Brain pericyte (primary cell): ENCODE measurements around the gene L2HGDH.

Experiments used
- DNase-seq: peaks from one replicate; pipeline ENCODE4 v3.0.0-alpha.2; 2012; ENCODE audit warnings: low read depth, low spot score

Gene L2HGDH

DNA sequence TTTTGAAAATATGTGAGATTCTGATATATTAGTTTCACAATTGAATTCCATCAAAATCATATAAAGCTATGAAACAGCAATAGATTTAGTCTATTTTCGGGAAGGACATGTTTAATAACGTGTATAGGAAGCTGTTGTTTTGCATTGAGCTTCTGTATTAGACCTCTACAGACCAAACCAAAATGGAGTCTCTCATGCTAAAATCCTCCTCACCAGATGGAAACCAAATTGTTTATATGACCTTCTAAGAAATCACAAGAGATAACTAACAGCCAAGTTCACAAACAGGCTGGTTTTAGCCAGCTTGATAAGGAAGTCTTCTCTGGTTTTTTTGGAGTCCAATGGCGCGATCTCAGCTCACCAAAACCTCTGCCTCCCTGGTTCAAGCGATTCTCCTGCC lies 23.9 kb downstream of the L2HGDH start:
- DNase-seq: no peak

DNA sequence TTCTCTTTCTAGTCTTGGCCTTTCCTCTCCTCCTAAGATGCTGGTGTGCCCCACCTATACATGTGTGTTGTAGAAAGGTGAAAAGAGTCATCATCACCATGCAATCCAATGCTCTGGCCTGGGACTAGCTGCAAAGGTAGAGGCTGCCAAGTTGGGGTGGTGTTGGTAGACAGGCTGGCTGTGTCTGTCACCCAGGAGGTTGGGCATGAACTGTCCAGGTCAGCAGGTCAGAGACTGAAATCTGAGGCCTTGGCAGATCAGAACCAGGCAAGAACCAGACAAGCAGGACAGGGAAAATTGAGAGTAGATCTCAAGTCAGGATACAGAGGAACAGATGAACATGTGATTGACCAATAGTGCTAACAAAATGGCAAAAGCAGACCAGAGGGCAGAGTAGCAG lies 26.2 kb downstream of the L2HGDH start:
- no peak for DNase-seq

DNA sequence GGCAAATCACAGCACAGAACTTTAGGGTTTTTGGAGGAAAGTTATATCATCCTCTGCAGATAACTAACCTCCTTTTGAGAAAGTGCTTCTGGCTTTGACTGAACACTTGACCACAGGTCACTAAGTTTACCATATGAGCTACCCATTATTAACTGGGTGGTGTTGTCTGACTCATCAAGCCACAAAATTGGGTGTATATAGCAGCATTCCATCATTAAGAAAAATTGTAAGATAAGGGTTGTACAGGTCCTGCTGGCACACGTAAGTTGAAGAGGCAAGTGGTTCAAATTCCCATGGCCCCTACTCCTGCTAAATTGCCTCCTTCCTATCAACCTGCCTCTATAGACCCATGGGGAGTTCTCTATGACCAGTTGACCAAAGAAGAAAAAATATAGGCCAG lies 39.5 kb downstream of the L2HGDH start:
- no peak for DNase-seq

DNA sequence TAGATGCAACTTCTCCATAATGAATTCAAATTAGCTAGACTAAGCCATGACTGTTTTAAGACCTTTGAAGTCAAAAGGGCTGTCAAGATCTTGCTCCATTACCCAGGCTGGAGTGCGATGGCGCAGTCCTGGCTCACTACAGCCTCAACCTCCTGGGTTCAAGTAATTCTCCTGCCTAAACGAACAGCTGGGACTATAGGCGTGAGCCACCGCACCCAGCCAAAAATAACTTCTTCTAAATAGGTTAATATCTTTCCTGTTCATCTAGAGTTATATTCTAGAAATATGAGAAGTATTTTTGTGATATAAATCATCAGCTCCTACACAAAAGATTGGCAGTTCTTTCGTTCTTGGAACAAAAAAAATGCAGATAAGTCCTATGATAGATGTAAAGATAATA lies 41.1 kb downstream of the L2HGDH start:
- no peak for DNase-seq

DNA sequence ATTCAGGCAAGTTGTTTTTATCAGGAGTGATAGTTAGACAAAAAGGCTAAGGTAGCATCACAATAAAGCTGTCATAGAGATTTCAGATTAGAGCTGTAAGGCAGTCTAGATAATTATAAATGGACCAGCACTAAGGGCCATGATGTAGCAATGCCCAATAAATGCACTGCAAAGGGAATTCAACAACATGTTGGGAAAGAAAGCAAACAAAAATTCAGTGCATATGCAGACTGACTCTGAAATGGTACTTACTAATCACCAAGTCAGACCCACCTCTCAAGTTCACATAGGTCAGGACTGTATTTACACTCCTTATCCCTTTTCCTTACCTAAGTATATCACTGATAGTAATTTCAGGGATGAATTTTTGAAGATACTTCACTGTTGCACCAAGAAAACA lies 47.0 kb downstream of the L2HGDH start:
- no peak for DNase-seq

DNA sequence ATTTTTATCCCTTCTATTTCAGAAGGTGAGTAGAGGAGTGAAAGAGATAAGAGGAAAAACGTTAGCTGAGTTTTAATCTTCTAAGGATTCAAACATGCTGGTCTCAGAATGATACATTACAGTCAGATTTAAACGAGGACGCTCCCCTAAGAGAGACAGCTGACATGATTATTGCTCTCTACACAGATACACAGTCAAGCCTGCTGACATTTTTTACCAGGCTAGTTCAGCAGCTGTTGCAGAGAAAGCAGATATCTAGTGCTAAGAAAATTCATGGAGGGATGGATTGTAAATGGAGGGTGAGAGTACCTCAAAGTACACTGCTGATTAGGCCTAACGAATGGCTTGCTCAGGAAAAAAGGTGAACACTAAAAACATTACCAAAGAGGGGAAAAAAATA lies 48.7 kb downstream of the L2HGDH start:
- DNase-seq: no peak

DNA sequence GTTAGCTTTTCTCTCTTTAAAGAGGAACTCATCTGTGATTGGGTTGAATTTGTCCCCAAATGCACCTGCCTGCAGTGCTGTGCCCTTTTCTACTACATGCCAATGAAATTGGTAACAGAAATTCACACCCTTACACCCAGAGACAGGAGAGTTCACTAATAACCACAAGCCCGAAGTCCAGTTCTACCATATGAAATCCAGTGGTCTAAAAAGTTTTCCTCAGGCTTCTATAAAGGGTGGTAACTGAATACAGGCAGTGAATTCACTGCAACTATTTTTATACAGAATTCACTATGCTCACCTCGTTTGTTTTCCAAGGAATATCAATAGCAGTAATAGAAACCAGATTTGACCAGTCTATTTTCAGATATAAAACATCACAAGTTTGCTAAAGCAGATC lies 49.2 kb downstream of the L2HGDH start:
- no peak for DNase-seq

DNA sequence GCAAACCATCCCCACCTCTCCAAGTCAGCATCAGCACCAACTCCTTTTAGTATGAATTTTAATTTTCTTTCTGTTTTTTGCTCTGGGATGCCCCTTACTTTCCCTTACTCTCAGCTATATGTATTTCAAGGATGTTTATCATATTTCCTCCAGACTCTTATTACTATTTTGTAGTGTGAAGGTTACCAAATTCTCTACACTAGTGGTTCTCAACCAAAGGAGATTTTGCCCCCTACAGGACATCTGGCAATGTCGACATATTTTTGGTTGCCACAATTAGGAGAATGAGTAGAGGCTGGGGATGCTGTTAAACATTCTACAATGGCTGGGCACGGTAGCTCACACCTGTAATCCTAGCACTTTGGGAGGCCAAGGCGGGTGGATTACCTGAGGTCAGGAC lies 51.5 kb downstream of the L2HGDH start:
- DNase-seq: no peak

DNA sequence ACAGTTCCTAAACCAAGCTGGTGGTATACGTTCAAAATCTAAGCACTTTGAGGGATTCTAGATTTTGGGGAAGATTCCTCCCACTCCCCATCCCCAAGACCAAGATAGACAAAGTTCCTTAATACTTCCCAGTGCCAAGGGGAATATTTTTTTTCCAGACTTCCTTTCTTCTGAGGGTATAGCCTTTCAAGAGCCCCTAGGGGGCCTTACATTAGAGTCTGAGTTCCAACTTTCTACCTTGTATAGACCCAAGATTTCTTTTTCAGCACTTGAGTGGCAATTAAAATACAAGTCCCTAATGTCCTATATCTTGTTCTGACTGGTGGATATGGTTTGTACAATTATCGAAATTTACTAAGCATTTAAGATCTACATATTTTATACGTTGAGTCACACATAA lies 52.0 kb downstream of the L2HGDH start:
- no peak for DNase-seq

DNA sequence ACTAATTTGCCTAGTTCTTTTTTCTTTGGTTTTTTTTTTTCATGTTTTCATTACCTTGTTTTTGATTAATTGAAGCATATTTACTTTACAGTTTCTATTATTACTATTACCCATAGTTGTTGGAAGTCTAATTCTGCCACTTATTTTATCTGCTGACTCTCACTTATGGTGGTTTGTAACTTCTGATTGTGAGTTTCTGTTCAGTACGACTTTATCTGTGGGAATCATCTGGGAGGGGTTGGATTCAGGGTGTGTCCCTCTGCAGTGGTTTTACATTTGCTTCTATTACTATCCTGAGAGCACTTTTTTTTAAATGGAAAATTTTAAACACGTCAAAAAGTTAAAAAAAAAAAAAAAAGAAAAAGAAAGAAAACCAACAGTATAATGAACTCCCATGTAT lies 54.3 kb downstream of the L2HGDH start:
- no peak for DNase-seq

DNA sequence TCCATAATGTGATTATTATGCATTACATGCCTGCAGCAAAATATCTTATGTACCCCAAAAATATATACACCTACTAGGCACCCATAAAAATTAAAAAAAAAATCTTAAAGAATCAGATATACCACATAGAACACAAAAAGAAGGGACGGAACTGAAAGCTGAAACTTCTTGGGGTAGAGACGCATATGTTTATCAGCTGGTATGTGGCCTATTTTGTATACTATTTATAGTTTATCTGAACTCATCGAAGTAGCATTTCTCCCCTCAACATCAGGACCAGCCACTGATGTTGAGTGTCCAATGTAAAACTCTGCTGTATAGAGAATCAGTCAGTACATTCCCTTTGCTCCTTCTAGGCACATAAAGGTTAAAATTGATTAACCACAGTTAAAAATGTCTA lies 57.8 kb downstream of the L2HGDH start:
- DNase-seq: no peak

DNA sequence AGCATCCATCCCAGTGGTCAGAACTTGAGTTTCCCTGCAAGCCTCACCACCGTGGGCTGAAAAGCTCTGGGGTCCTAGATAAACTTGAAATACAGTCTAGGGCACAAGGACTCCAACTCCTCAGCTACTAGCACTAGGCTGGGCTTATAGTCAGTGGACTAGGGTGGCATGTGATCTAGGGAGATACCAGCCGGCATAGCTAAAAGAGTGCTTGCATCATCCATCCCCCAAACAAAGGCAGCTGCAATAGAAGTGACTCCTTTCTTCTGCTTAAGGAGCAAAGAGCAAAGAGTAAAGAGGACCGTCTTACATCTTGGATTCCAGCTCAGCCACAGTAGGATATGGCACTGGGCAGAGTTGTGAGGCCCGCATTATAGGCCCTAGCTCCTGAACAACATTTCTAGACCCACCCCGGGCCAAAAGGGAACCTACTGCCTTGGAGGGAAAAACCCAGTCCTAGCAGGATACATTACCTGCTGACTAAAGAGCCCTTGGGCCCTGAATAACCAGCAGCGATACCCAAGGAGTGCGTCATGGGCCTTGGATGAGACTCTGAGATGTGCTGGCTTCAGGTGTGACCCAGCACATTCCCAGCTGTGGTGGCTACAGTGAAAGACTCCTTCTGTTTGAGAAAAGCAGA lies 62.8 kb downstream of the L2HGDH start:
- no peak for DNase-seq

DNA sequence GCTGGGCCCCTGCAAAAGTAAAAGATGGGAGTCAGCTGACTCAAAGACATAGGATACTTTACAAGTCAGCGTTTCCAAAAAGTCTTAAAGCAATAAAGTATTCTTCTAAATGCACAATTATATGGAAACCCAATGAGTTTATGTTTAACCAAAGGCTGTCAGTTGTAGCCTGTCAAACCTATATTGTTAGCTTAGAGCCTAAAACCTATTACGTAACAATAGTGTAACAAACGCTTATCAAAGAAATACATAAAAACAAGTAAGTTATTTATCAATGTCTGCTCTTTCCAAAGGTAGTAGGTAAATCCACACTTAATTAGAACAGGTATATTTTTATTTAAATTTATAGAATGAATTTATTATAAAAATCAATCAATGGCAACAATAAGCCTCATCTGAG lies 64.8 kb downstream of the L2HGDH start:
- no peak for DNase-seq

DNA sequence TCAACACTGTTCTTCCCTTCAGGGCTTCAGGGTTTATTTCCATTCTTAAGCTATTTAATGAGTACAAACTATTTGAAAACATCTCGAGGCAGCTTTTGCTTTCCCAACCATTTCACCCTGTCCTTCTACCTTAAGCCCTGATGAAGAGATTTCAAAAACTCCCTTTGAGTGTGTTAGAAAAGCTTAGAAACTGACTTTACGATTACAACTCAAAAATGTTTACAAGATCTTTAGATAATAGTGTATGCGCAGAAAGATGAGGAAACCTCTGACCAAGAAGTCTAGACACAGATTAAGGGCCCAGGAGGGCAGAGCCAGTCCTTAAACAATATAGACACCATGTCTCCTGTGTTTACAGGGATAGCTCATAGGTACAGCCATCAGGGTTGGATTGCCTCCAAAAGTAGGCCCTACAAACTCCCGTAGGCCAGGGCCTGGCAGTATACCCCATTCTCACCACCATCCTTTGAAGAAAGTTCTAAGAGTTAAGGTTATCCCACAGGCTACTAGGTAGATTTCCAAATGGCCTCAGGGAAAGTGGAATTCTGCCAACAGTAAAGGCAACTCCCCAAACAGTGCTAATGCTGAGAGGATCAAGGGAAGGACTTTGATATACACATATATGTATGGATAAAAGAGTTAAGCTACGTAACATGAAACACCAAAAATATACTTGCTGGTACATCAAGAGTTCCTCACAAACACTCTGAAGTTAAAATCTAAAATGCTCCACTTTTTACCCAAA lies 69.3 kb downstream of the L2HGDH start:
- no peak for DNase-seq

DNA sequence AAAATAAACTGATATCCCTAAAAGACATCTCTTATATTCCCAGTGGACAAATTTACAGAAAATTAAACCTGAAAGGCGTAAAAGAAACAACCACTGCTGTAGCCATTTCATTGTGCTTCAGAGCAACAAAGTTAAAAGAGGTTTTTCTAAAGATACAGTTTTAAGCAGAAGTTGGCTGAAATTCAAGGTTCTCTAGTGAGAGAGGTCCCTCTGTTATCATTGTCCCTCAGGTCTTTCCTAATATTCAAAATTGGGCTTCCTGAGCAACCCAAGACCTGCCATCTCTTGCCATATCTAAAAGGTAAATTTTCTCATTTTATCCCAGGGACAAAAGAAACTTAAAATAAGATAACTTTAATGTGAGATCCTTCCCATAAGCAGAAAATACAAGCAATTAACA lies 69.9 kb downstream of the L2HGDH start:
- DNase-seq: no peak

DNA sequence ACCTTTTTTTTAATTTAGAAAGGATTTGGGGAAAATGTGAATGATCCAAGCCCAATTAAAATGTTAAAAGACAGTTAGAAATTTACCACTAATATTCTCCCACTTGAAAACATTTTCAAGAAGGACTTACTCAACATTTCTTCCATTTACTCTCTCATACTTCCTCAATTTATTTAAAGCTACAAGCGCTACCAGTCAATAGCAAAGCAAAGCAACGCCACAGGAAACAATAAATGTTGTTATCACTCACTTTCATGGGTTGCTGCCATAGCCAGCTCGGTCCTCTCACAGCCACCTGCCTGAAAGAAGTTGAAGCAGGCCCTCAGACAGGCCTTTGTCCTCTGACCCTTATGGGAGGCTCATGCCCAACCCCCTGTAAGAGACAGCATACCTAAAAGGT lies 74.6 kb downstream of the L2HGDH start:
- no peak for DNase-seq

DNA sequence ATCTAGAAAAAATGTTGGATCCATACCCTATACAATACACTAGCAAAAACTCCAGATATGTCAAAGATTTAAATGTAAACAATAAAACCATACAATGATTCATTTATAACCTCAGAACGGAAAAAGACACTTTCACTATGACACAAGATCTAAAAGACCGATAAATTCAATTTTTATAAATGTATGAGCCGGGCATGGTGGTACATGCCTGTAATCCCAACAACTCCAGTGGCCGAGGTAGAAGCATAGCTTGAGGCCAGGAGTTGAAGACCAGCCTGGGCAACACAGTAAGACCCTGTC lies 78.1 kb downstream of the L2HGDH start:
- DNase-seq: no peak

DNA sequence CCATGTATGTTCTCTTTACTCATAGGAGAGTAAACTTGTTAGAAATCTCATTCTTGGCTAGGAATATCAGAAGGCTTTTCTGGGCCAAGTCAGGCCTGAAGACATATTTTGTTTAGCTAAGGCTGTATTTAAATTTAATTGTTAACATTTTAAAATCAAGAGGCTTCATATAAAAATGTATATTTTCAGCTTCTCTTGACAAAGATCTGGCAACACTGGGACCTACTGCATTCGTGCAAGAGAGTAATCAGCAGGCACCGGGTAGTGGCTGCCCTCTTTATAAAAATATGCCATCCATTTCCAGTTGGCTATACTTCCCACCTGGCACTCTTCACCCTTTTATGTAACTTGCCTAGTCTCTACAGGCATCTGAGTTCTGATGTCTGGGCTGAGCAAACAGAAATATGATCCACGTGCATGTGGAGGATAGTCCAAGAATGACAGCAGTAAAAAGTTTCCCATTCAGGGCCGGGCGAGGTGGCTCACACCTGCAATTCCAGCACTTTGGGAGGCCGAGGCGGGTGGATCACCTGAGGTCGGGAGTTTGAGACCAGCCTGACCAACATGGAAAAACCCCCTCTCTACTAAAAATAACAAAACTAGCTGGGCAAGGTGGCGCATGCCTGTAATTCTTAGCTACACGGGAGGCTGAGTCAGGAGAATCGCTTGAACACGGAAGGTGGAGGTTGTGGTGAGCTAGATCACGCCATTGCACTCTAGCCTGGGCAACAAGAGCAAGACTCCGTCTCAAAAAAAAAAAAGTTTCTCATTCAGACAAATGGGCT lies 78.7 kb downstream of the L2HGDH start:
- no peak for DNase-seq

DNA sequence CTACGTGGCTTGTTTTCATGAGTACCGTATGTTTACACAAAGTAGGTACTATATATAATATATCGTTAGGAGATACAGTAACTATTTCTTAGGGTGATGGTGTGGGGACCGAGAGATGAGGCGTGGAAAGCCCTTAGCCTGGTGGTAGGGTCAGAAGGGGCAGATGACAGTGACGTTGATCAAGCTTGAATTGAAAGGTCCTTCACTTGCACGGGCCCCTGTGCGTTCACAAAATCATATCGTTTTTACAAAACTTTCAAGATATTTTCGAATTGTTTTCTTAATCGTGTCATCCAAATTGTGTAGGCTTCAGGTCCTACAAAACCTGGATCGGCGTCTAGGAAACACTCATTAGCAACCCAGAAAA lies 79.8 kb downstream of the L2HGDH start:
- no peak for DNase-seq

DNA sequence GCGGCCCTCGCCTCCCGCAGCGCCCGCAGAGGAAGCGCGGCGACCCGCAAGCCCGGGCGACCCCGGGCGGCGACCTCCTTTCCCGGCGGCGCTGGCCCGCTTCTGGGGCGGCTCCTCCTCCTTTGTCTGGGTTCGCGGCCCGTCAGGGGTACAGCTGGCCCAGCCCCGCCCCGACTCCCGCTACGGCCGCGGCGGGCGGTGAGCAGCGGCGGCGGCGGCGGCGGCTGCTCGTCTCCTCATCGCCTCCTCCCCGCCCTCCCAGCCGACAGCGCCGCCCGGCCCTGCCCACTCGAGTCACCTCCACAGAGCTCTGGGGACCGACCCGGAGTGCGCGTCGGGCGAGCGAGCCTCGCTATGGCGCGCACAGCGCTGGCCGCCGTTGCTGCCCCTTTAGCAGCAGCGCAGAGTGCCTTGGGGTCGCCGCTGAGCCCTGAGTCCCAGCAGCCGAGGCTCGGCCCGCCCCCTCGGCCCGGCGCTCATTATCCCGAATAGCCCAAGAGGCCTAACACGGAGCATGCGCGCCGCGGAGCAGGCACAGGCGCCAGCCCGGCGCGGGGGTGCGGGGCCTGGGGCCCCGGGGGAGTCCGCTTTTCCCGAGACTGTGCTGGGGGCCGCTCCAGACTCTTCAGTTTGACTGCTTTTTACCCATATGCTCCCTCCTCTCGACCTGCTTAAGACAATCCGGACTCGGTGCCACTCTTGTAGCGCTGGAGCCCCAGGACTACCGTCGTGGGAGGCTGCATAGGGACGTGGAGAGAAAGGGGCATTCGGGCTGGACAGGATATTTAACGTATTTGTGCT lies 80.4 kb downstream of the L2HGDH start, which contains the start of gene SOS2:
Gene SOS2, minus strand, starts transcription at position 104 of the 801 bp plus-strand sequence. CDS start 295 bp downstream, outside the sequence.
- peak; percentile 66 for DNase-seq

DNA sequence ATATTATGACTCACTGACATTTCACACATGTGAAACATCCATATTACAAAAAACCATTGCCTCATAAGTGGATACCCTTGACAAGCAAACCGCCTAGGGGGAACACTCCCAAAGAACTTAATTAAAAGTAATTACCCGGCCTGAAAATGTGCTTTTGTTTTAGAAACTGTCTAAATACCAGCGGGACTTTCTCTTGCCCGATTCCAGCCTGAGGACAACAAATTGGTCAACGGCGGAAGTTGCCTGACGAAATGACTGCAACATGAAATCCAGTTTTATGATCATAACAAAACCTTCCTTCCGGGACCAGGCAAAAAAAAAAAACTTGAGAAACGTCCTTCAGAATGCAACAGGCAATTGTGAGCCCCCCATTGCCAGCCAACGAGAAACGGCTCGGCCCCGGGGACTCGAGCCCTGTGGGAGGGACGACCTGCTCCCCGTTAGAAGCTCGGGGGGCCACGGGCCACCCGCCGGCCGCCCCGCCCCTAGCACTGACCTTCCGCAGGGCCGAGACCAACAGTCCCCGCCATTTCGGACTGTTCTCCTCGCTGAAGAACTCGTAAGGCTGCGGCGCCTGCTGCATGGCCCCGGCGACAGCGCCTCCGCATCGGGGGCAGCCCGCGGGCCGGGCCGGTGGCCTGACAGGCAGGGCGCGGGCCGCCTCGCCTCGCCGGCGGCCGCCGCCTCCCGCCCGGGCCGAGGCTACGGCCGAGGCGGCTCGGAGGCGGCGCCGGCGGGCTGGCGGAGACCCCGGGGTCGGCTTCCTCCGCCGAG lies 81.1 kb downstream of the L2HGDH start:
- no peak for DNase-seq

DNA sequence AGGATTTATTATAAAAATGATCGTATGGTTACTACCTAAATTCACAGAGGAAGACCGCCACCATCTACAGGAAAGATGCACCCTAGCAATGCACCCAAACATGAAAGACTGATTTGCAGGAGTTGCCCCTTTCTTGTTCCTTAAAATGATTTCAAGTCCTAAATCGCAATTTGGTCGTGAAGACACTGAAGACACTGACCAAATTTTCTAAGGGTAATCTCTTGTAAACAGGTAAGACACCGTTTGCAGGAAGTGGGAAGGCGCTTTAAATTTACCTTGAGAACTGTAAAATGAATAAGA lies 81.7 kb downstream of the L2HGDH start:
- DNase-seq: no peak
